Activated T-cell treated with anti-CD3 and anti-CD28 coated beads for 4 hours (primary cell): ENCODE data around the gene RMND1.
"Not testable (repeated sequence)": the region's sequence is repeated elsewhere in the genome, so short reads cannot be mapped to it uniquely, and the experiment has no call there.

Experiments
- DNase-seq: peaks from one replicate; pipeline ENCODE4 v3.0.0-alpha.2; 2020

The RMND1 gene

GRCh38 chr6:151381722-151382121 lies 70.2 kb downstream of the RMND1 start:
- DNase-seq, result no peak

- no peak for DNase-seq
Measured at GRCh38 chr6:151380848-151381205, 71.1 kb downstream of the RMND1 start.

DNA sequence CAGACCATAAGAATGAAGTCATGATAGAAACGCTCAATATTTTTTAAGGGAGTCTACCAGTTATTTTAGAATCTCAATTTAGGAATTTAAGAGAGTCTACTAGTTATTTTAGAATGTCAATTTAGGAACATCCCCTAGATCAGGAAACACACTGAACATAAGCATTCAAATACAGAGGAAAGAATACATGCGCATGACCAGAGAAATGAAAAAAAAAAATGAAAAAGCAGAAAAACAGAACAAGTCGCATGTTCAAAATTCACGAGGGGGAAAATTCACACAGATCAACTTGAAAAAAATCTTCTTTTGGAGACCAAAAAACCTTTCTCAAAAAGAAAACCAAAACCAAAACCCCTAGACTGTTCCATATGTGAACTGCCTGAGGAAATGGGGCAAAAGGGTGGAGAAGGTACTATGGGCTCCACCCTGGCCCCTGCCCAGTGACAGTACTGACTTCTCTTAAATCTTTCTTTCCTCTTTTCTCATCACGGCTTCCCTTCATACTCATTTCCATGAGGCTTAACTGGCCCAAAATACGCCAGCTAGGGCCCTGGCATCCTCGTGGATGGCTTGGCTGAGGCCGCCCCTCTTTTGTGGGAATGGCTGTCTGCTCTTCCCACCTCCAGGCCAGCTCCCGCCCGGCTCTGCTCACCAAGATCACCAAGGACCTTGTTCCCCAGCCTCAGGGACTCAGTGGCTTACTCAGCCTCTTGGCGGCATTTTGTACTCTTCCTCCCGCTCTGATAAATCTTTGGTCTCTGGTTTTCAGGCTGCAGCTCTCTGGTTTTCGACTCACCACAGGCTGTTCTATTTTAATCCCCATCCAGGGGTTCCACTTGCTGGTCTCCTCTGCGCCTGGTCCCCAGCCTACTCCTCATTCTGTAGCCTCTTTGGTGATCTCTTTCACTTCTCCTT lies 71.7 kb downstream of the RMND1 start:
- DNase-seq, result no peak

DNA sequence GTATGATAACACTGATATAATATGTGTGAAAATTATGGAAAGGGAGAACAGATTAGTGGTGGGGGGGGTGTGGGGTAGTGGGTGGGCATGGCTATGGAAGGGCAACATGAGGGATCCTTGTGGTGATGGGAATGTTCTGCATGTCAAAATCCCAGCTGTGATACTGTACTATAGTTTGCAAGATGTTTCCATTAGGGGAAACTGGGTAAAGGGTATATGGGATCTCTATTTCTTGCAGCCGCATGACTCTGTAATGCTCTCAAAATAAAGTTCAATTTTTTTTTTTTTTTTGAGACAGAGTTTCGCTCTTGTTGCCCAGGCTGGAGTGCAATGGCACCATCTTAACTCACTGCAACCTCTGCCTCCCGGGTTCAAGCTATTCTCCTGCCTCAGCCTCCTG lies 74.8 kb downstream of the RMND1 start:
- DNase-seq, result no peak

- no peak for DNase-seq
Measured at GRCh38 chr6:151376440-151376839, 75.5 kb downstream of the RMND1 start.

- no peak for DNase-seq
Measured at GRCh38 chr6:151375833-151376232, 76.1 kb downstream of the RMND1 start.

DNA sequence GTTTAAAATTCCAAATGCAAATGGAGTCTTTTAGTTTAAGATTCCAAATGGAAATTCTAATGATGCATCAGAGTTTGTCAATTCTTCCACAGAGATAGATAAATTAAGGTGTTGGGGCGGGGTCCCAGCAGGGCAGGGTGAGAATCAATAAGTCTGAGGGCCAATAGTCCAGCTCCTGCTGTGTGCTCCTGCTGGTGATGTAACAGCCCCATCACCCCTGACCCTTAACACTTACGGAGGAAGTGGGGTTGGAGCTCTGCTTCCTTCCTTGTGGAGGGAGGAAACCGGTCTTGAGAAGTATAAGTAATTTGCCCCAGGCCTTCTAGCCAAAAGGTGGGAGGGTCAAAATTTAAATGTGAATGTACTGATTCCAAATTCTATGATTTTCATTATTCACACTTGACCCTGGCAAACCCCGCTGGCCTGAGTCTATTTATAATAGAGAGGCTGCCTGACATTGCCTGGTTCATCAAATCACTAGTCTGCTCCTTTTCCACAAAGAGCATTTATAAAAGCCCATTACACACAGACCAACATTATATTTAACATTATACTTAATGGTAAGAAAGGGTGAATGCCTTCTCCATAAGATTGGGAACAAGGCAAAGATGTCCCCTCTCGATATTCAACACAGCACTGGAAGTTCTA lies 77.8 kb downstream of the RMND1 start:
- no peak for DNase-seq

- no peak for DNase-seq
Measured at GRCh38 chr6:151372164-151372563, 79.8 kb downstream of the RMND1 start.

DNA sequence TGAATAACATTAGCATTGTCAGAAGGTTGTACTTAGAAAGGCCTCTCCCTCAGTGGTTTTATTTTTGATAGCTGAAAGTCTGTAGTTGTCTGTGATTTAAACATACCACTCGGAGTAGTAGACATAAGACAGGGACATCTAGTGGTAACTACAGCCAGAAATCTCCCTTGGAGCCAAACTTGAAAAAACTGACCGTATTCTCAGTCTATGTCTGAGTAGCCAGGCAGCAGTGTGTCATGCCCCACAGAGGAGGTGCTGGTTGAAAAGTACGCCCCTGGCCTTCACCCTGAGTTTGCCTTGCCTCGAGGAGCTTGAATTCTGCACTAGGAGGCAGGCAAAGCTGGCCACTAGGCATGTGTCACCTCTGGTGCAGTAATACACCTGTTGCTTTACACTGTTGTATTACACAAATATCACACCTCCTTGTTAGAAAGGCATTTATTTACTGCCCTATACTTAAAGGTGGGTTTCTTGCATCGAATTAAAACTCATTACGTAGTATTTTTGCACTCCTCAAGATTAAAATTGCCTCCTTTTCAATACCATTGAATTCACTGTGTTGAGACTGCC lies 81.3 kb downstream of the RMND1 start:
- no peak for DNase-seq

DNA sequence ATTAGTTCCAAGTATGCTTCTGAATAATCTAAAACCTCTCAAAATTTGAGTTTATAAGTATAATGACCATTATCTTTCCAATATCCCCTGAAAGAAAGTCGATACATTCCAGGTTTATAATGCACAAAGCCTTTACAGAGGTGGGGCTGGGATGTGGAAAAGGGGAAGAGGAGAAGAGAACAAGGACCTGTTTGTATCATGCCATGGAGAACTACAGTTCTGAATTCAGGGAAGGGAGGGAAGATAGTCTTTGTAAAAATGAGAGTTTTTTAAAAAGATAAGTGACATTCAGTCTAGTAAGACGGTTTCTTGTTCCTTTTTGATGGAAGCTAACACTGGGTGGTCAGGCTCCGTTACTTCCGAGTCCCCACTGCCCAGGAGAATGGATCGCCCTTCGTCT lies 86.7 kb downstream of the RMND1 start:
- DNase-seq, result no peak

DNA sequence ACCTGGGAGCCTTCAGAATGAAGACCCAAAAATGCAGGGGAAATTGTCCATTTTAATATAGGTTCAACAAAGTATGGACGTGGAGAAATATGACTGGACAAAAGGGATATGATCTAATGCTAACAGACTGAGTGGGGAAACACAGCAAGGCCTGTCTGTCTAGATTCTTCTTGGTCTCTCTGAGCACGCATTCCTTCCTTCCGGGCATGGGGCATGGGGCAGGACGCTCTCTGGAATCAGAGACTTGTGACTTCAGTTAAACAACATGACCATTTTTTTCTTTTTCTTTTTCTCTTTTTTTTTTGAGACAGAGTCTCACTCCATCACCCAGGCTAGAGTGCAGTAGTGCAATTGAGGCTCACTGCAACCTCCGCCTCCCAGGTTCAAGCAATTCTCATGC lies 92.4 kb downstream of the RMND1 start:
- DNase-seq, result no peak

- DNase-seq, result no peak
Measured at GRCh38 chr6:151358475-151358874, 93.5 kb downstream of the RMND1 start.

DNA sequence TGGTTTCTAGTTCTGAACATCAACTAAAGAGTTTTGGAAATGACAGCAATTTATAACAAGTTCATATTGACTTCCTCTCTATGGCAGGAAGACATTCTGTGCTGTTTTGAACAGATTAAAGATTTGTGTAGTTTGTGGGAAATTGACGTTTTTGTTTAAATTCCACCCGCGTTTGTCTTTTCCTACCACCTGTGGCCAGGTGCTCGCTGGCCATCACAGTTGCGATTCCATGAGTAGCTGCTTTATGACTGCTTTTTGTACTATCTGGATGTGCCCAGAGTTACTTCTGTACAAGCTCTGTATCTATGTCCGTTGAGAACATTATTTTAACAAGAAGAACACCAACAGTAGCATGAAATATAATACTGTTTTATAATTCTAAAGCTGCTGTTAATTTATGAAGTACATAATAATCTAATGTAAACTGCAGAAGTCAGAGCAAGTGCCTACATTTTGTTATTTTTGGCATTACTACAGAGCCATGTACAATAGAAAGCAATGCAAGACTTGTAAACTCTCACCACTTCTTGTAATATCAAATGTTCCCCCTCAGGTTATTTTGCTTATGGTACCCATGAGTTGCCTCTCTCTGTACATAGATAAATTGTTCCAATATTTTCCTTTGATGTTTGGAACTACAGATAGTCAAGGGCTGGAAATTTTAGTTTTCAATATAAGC lies 94.0 kb downstream of the RMND1 start:
- no peak for DNase-seq

DNA sequence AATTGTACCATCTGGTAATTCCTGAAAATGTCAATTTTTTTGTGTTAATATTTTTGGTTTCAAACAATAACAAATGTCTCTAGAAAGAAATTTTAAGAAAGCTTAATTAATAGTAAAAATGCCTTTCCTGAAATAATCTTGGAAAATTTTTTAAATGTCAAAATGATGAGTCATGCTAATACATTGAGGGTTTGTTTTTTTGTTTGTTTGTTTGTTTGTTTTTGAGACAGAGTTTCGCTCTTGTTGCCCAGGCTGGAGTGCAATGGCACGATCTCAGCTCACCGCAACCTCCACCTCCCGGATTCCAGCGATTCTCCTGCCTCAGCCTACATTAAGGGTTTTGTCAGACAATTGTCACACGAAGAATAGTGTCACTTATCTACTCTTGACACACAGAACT lies 94.9 kb downstream of the RMND1 start:
- not testable (repeated sequence) for DNase-seq
